Karpas-422 (cell line): ENCODE measurements around the gene THOC2. TPM values are rescaled to one million over a fixed set of nuclear protein-coding genes. Genes with fewer than 3 reads are reported as not detected.
"Not testable (repeated sequence)": the region's sequence is repeated elsewhere in the genome, so short reads cannot be mapped to it uniquely, and the experiment has no call there.

Source experiments
- DNase-seq: peaks from one replicate; pipeline ENCODE4 v3.0.0-alpha.2; 2015
- H2AFZ ChIP-seq: fragments of 200-600 bp; sonication (generic); 2 replicates; pipeline ENCODE4 v1.6.1; 2014; ENCODE audit warnings: antibody characterized with exemption, low read length, mixed read lengths
- H3K27ac ChIP-seq: fragments of 200-600 bp; sonication (generic); 2 replicates; pipeline ENCODE4 v1.5.1; 2014; ENCODE audit warnings: mild to moderate bottlenecking, low read length, moderate library complexity
- H3K27me3 ChIP-seq: fragments of 200-600 bp; sonication (generic); 2 replicates; pipeline ENCODE4 v1.6.1; 2014; ENCODE audit warnings: low read length, mixed read lengths
- H3K36me3 ChIP-seq: fragments of 200-600 bp; sonication (generic); 2 replicates; pipeline ENCODE4 v1.6.1; 2014; ENCODE audit warnings: low read length, mixed read lengths; ENCODE audit not compliant: insufficient read depth
- H3K4me1 ChIP-seq: fragments of 200-600 bp; sonication (generic); 2 replicates; pipeline ENCODE4 v1.6.1; 2014; ENCODE audit warnings: mild to moderate bottlenecking, low read length, mixed read lengths
- H3K4me2 ChIP-seq: fragments of 200-600 bp; sonication (generic); 2 replicates; pipeline ENCODE4 v1.6.1; 2014; ENCODE audit warnings: low read length, low read depth, mild to moderate bottlenecking; ENCODE audit not compliant: poor library complexity, severe bottlenecking
- H3K4me3 ChIP-seq: fragments of 200-600 bp; sonication (generic); 2 replicates; pipeline ENCODE4 v1.5.1; 2014; ENCODE audit warnings: mild to moderate bottlenecking, antibody characterized with exemption, low read length, mixed read lengths
- H3K79me2 ChIP-seq: fragments of 200-600 bp; sonication (generic); 2 replicates; pipeline ENCODE4 v1.6.1; 2014; ENCODE audit warnings: mild to moderate bottlenecking, low read length, mixed read lengths
- H3K9ac ChIP-seq: fragments of 200-600 bp; sonication (generic); 2 replicates; pipeline ENCODE4 v1.6.0; 2014; ENCODE audit warnings: low read length
- H3K9me2 ChIP-seq: fragments of 200-600 bp; sonication (generic), shearing (Covaris generic); replicated peaks from 2 replicates; pipeline ENCODE4 v1.6.0; 2014; ENCODE audit warnings: mild to moderate bottlenecking, low read length, moderate library complexity; ENCODE audit not compliant: insufficient read depth
- H3K9me3 ChIP-seq: fragments of 300-700, 200-600 bp; sonication (generic); 2 replicates; pipeline ENCODE4 v1.6.1; 2014; ENCODE audit warnings: low read length, mixed read lengths
- H4K20me1 ChIP-seq: fragments of 200-600 bp; sonication (generic); 2 replicates; pipeline ENCODE4 v1.6.1; 2014; ENCODE audit warnings: mild to moderate bottlenecking, antibody characterized with exemption, low read length, low read depth; ENCODE audit not compliant: insufficient read depth
- total RNA-seq: library from RNA; depleted of rRNA; stranded (reverse); fragments of >200 nt; shearing (Covaris generic); gene quantifications from 2 replicates; pipeline ENCODE4 v1.2.3, GENCODE V29; 2014; ENCODE audit warnings: low replicate concordance

THOC2 gene
- total RNA-seq, 1 experiment from 2014 or later: 136 TPM

DNA sequence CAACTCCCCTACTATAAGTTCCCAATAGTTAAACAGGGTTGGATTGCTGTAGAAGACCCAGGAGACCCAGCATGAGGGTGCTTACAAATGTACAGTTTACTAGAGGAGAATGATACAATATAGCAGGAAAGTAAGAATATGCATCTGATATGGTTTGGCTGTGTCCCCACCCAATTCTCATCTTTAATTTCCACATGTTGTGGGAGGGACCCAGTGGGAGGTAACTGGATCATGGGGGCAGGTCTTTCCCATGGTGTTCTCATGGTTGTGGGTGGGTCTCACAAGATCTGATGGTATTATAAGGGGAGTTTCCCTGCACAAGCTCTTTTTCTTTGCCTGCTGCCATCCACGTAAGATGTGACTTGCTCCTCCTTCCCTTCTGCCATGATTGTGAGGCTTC is 24.9 kb upstream of the THOC2 start:
- not testable (repeated sequence) for H3K27ac ChIP-seq, H4K20me1 ChIP-seq

DNA sequence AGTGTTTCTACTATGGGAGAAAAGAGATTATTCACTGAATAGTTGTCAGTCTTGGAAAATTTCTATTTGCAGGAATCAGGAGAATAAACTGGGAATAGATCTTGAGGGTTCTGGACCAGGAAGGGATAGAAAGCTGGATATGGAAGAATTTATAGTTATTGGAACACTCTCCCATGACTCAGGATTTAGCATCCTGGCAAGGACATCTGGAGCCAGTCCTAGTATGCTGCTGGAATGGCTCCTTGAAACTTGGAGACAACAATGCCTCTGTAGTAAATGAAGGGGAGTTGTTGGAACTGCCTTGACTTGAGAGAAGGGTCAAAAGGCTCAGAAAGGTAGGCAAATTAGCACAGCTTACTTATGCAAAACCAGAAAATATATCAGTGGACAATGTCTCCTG is 23.5 kb upstream of the THOC2 start:
- Histone ChIP-seq H3K79me2 (no peaks in the 10 kb centered on the region), H3K4me1 (peaks cover 15% of the 10 kb centered on the region), H2AFZ (no peak overlapping the region), H3K27me3 (no peaks in the 10 kb centered on the region), H3K36me3 (no peaks in the 10 kb centered on the region), H4K20me1 (no peaks in the 10 kb centered on the region), H3K4me2 (no peak overlapping the region), H3K9me3 (no peaks in the 10 kb centered on the region), H3K9me2 (no peaks in the 10 kb centered on the region), H3K4me3 (no peak overlapping the region), H3K9ac (no peak overlapping the region), H3K27ac (no peak overlapping the region)
- no peak for DNase-seq

More for the DNA sequence above, 24.9 kb upstream of the THOC2 start:
- H3K4me3 ChIP-seq, H3K4me2 ChIP-seq, DNase-seq, H3K9ac ChIP-seq, H2AFZ ChIP-seq, H3K9me3 ChIP-seq, H3K79me2 ChIP-seq, H3K36me3 ChIP-seq, H3K27me3 ChIP-seq, H3K9me2 ChIP-seq: not testable (repeated sequence)
- H3K4me1 ChIP-seq: peaks cover 15% of the 10 kb centered on the region

DNA sequence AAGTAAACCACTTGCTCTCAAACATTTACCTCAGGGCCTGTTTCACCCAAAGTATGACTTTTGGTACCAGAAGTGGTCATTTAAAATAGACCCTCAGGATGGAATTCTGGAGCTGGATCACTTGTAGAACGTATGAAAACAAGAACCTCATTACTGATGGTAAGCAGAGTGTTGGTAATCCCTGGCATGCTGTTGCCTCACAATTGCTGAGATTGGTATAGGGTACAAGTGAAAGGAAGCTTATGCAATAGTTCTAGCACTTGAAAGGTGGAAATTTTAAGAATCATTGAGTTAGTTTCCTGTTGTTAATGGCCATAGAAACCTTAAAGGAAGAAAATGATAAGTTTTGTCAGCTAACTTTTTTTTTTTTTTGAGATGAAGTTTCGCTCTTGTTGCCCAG is 22.3 kb upstream of the THOC2 start:
- Histone ChIP-seq H3K4me3 (no peak overlapping the region), H4K20me1 (no peaks in the 10 kb centered on the region), H3K4me2 (no peak overlapping the region), H3K9me2 (no peaks in the 10 kb centered on the region), H3K9ac (no peak overlapping the region), H3K27ac (no peak overlapping the region), H3K36me3 (no peaks in the 10 kb centered on the region), H3K27me3 (no peaks in the 10 kb centered on the region), H3K4me1 (peaks cover 15% of the 10 kb centered on the region), H2AFZ (no peak overlapping the region), H3K9me3 (no peaks in the 10 kb centered on the region), H3K79me2 (no peaks in the 10 kb centered on the region)
- no peak for DNase-seq

DNA sequence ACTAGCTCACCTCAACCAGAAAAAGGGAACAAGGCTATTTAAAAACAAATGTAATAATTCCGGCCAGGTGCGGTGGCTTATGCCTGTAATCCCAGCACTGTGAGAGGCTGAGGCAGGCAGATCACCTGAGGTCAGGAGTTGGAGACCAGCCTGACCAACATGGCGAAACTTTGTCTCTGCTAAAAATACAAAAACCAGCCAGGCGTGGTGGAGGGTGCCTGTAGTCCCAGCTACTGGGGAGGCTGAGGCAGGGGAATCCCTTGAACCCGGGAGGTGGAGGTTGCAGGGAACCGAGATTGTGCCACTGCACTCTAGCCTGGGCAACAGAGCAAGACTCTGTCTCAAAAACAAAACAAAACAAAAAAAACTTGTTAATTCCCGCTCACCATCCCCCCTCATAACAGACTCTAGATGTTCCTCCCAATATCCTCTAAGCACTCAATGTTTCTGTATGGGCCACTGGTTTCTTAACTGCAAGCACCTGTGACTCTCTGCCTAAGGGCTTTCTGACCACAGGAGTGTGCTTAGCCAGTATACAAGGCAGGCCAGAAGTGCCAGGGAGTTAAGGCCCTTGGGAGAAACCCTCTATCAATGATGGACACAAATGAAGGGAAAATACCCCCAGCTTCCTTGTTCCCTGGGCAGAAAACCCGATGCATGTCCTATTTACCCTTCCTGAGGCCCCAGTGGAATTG is 21.0 kb upstream of the THOC2 start:
- no peaks in the 10 kb centered on the region for H4K20me1 ChIP-seq
- H3K27me3 ChIP-seq: no peaks in the 10 kb centered on the region
- H3K4me2 ChIP-seq: no peak overlapping the region
- H2AFZ ChIP-seq: no peak overlapping the region
- no peaks in the 10 kb centered on the region for H3K79me2 ChIP-seq
- DNase-seq: no peak
- no peaks in the 10 kb centered on the region for H3K9me2 ChIP-seq
- H3K36me3 ChIP-seq: no peaks in the 10 kb centered on the region
- H3K9me3 ChIP-seq: no peaks in the 10 kb centered on the region
- H3K27ac ChIP-seq: no peak overlapping the region
- no peak overlapping the region for H3K9ac ChIP-seq
- peaks cover 15% of the 10 kb centered on the region for H3K4me1 ChIP-seq
- no peak overlapping the region for H3K4me3 ChIP-seq

DNA sequence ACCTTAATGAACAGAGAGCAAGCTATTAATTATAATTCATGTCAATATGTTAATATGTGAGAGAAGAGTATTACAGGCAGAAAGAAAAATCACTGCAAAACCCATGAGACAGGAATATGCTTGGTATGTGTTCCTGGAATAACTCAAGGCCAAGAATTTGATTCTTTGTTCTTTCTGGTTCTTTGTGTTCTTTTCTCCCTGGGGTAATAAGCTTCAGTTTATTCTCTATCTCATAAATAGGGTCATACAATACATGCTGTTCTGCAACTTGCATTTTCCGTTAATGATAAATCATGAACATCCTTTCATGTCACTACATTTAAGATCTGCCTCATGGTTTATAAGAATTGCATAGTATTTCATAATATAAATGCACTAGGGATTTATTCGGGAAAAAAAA is 16.8 kb upstream of the THOC2 start:
- Histone ChIP-seq H2AFZ (no peak overlapping the region), H4K20me1 (no peaks in the 10 kb centered on the region), H3K4me1 (peaks cover 9% of the 10 kb centered on the region), H3K4me3 (no peak overlapping the region), H3K4me2 (no peak overlapping the region), H3K36me3 (no peaks in the 10 kb centered on the region), H3K9ac (no peak overlapping the region), H3K9me2 (no peaks in the 10 kb centered on the region), H3K9me3 (no peaks in the 10 kb centered on the region), H3K27me3 (no peaks in the 10 kb centered on the region), H3K79me2 (no peaks in the 10 kb centered on the region), H3K27ac (no peak overlapping the region)
- no peak for DNase-seq

DNA sequence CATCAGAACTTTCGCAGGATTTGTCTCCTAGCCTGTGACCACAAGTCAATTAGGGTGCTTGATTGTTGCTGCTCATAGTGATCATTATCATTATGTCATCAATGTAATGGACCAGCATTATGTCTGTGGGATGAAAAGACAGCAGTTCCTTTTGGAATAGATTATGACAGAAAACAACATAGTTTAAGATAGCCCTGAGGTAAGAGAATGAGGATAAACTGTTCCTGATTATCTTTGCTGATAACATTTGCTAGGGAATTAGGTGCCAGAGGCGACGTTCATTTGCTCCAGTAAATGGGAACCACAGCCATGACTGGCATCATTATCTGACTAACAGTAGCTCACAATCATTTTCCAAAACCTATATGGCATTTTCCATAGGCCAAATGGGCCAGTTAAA is 12.7 kb upstream of the THOC2 start:
- DNase-seq: no peak
- Histone ChIP-seq H2AFZ (no peak overlapping the region), H3K79me2 (no peaks in the 10 kb centered on the region), H4K20me1 (no peaks in the 10 kb centered on the region), H3K27me3 (no peaks in the 10 kb centered on the region), H3K4me2 (no peak overlapping the region), H3K27ac (no peak overlapping the region), H3K4me3 (no peak overlapping the region), H3K36me3 (no peaks in the 10 kb centered on the region), H3K9ac (no peak overlapping the region), H3K9me3 (no peaks in the 10 kb centered on the region; the same call in 1 of the 2 replicates), H3K9me2 (no peaks in the 10 kb centered on the region), H3K4me1 (no peaks in the 10 kb centered on the region)

DNA sequence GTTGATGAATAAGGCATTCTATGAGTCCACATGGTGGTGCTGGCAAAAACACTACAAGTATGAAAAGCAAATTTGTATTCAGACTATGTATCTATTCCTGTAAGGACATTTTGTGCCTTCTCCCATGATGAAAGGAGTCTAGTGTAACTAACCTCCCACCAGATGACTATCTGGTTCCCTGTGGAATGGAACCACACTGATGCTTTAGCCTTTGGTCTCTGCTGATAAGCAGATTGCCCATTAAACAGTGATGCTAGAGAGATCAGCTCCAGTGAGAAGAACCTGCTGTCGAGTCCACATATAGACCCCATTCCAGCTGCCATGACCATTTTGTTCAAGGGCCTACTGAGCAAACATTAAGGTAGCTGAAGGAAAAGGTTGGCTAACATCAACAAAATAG is 10.5 kb upstream of the THOC2 start:
- Histone ChIP-seq H3K9ac (no peak overlapping the region), H3K4me2 (no peak overlapping the region), H4K20me1 (no peaks in the 10 kb centered on the region), H3K27ac (no peak overlapping the region), H3K4me3 (no peak overlapping the region), H3K36me3 (no peaks in the 10 kb centered on the region), H3K9me3 (no peaks in the 10 kb centered on the region; the same call in 1 of the 2 replicates), H3K9me2 (no peaks in the 10 kb centered on the region), H3K27me3 (no peaks in the 10 kb centered on the region), H3K4me1 (no peaks in the 10 kb centered on the region), H3K79me2 (no peaks in the 10 kb centered on the region), H2AFZ (no peak overlapping the region)
- no peak for DNase-seq

DNA sequence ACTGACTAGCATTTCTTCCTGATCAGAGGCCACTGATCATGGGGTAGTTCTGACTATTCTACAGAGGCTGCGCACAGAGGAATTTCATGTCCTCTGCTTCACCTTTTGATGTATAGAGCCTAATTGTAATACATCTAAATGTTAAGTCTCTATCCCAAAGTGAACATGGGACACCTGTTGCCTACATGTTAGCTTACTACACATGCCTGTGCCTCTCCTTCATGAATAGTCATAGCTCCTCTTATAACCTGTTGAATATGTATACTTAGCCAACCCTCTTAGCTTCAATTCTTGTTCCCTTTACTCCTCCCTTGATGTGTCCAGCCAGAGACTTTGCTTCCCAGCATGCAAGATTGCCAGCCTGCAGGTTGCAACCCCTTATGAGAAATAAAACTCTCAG is 9.6 kb upstream of the THOC2 start:
- Histone ChIP-seq H3K9me2 (no peaks in the 10 kb centered on the region), H3K79me2 (no peaks in the 10 kb centered on the region), H3K4me2 (no peak overlapping the region)

More for the DNA sequence above, 9.6 kb upstream of the THOC2 start:
- no peaks in the 10 kb centered on the region for H3K36me3 ChIP-seq
- H3K4me3 ChIP-seq: no peak overlapping the region
- no peak overlapping the region for H2AFZ ChIP-seq
- H3K9me3 ChIP-seq: no peaks in the 10 kb centered on the region; the same call in 1 of the 2 replicates
- no peaks in the 10 kb centered on the region for H3K27me3 ChIP-seq
- H3K27ac ChIP-seq: no peak overlapping the region
- no peaks in the 10 kb centered on the region for H3K4me1 ChIP-seq
- no peaks in the 10 kb centered on the region for H4K20me1 ChIP-seq
- H3K9ac ChIP-seq: no peak overlapping the region
- DNase-seq: no peak
